Inflammatory macrophage treated with lipopolysaccharide for 4 hours (primary cell): ENCODE measurements around the gene PCYOX1L.

Experiments
- DNase-seq: peaks from one replicate; pipeline ENCODE4 v3.0.0-alpha.2; 2020

Gene PCYOX1L

GRCh38 chr5:149409268-149409948, 51.6 kb downstream of the PCYOX1L start:
- no peak for DNase-seq

- DNase-seq = no peak
Measured at GRCh38 chr5:149410071-149410470, 52.2 kb downstream of the PCYOX1L start.

- DNase-seq = no peak
Measured at GRCh38 chr5:149410721-149411432, 53.0 kb downstream of the PCYOX1L start.

- DNase-seq = no peak
Measured at GRCh38 chr5:149411738-149412519, 54.1 kb downstream of the PCYOX1L start.

GRCh38 chr5:149412783-149413476, 55.1 kb downstream of the PCYOX1L start:
- DNase-seq = no peak

GRCh38 chr5:149413477-149414210, 55.8 kb downstream of the PCYOX1L start:
- no peak for DNase-seq

GRCh38 chr5:149414405-149415065, 56.7 kb downstream of the PCYOX1L start:
- DNase-seq = no peak

GRCh38 chr5:149415066-149415967, 57.5 kb downstream of the PCYOX1L start:
- no peak for DNase-seq

GRCh38 chr5:149416987-149417710, 59.3 kb downstream of the PCYOX1L start:
- DNase-seq = no peak

GRCh38 chr5:149417711-149418368, 60.0 kb downstream of the PCYOX1L start:
- DNase-seq = no peak

GRCh38 chr5:149418910-149419531, 61.2 kb downstream of the PCYOX1L start:
- DNase-seq = no peak
